GM21390 (cell line): ENCODE results near the gene DDRGK1.
A peak's percentile ranks its signal among the peaks of the same experiment; 100 is the strongest.
"Not testable (repeated sequence)": the region's sequence is repeated elsewhere in the genome, so short reads cannot be mapped to it uniquely, and the experiment has no call there.

Experiments
- ATAC-seq: cut with Tn5 transposase; IDR thresholded peaks from one replicate; pipeline ENCODE4 v1.9.1; 2021; ENCODE audit not compliant: unreplicated experiment

The DDRGK1 gene

DNA sequence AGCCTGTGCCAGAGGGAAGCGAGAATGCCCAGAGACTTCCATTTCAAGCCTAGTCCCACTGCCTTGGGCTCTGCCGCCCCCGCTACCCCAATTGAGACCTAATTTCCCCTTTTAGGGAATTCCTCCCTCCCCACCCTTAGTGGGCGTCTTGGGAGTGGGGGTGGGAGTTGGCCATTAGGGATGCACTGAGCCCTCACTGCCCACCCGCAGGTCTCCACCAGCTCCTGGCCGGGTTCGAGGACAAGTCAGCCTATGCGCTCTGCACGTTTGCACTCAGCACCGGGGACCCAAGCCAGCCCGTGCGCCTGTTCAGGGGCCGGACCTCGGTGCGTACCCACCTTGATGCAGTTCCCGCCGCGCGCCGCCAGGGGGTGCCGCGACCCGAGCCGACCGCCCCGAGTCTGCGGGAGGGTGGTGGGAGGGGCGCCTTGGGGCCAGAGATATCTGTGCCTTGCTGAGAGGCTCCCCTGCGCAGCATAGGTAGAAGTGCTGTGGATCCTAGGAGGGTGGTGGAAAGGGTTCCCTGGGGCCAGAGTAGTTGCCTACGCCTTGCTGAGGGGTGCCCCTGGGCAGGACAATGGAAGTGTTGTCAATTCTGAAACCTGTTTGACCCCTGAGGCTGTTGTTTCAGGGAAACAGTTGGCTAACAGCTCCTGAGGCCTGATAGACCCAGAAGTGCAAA lies 14.0 kb upstream of the DDRGK1 start:
- ATAC-seq: peak; percentile 71

DNA sequence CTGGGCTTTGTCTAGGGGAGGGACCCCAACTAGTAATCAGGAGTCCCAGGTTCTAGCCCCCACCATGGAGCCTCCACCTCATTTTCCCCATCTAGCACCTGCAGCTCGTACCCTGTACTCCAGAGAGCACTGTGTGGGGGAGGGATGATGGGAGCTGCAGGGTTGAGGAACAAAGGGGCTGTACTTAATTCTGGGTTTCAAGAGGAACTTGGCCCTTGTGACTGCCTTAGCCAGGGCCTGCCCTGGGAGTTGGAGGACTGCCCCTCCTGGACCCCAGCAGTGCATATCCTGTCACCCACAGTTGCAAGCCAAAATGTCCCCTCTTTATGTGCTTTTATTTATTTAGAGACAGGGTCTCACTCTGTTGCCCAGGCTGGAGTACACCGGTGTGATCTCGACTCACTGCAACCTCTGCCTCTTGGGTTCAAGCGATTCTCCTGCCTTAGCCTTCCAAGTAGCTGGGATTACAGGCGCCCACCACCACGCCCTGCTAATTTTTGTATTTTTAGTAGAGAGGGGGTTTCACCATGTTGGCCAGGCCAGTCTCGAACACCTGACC lies 11.0 kb upstream of the DDRGK1 start:
- ATAC-seq: not testable (repeated sequence)

DNA sequence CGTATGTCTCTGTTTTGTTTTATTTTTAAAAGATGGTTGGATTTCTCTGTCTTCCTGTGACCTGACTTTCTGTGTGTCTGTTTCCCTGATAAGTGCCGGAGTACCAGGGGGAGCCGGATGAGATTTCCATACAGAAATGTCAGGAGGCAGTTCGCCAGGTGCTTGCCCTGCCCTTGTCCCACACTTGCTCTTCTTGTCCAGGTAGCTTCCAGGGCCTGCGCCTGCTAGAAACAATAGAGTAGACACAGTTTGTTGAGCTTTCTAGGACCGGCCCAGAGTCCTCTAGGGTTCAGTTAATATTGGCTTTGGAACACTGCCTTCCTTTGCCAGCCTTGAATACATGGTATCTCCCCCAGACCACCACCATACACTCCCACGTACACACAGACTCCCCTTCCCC lies 8.7 kb upstream of the DDRGK1 start:
- ATAC-seq: no peak

DNA sequence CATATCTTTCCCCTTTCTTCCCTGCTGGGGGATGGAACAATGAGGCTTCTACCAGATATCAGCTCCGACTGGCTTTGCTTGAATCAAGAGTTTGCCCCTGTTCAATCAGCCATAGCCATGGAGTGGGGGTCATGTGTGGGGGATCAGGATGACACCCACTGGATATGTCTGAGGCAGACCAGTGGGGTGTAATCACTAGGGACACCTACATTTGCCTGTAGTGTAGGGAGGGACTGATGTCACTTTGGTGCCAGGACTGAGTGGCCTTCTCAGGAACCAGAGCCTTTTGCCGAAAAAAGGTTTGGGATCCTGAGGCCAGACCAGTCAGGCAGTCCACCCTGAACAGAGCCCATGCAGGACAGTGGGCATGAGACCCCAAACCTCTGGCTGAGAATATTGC lies 5.9 kb upstream of the DDRGK1 start:
- no peak for ATAC-seq

DNA sequence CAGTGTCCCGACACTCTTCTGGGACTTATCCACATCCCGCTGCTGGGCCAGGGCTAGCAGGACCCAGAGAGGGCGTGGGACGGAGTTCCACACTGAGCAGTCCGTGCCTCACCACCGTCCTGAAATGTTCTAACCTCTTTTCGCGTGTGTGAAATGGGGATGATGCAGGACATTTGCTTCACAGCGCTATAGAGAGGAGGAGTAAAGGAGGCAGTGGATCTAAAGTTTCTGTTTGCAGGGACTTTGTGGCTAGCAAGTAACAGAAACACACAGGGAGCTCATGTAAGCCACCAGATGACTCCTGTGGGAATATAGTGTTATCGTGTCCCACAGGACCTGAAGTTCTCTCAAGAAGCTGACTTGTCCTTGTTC lies 5.5 kb upstream of the DDRGK1 start:
- no peak for ATAC-seq

DNA sequence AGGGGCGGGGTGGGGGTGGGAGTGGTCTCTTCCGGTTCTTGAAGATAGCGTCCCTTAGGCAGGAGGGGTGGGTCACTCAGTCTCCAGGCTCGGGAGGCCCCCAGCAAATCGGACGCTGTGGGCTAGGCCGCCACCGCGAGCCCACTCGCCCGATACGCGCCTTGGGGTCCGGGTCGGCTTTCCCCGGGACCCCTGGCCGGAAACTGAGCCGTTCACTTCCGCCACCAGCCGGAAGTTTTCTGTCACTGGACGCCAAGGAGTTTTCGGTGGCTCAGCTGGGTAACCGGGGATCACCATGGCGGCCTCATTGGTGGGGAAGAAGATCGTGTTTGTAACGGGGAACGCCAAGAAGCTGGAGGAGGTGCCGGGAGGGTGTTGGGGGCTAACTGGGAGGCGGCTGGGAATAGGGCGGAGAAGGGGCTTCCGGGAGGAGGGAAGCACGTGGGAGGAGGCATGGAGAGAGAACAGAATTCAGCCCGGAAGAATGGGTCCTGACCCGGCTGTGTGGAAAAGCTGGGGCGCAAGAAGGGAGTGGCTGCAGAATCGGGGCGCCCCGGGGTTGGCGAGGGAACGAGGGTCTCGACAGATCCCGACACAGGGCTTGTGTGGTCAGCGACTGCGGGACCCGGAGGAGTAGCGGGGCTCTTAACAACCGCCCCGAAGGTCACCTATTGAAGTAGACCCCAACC lies 4.9 kb upstream of the DDRGK1 start, which contains the start of gene ITPA:
ITPA (plus strand) TSS at position 242 of the 689 bp plus-strand sequence; CDS start at position 296, 54 bp downstream.
- ATAC-seq: no peak

DNA sequence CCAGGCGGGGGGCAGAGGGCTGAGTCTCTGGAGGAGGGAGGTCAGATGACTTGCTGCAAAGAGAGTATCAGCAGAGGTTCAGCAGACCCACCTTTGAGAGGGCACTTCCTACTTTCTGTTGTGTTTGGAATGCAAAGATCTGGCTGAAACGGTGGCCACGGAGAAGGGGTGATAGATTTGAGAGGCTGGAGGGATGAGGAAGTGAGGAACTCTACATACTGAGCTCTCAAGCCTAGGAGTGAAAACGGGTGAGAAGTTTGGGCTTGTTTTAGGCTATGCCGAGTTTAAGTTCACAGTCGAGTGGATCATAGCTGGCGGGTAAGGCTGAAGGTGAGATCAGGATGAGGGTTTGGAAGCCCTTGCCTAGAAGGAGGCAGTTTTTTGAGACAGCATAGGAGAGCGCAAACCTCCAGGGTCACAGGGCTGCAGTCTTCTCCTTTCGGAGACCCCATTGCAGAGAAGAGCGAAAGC lies 4.3 kb upstream of the DDRGK1 start:
- no peak for ATAC-seq

DNA sequence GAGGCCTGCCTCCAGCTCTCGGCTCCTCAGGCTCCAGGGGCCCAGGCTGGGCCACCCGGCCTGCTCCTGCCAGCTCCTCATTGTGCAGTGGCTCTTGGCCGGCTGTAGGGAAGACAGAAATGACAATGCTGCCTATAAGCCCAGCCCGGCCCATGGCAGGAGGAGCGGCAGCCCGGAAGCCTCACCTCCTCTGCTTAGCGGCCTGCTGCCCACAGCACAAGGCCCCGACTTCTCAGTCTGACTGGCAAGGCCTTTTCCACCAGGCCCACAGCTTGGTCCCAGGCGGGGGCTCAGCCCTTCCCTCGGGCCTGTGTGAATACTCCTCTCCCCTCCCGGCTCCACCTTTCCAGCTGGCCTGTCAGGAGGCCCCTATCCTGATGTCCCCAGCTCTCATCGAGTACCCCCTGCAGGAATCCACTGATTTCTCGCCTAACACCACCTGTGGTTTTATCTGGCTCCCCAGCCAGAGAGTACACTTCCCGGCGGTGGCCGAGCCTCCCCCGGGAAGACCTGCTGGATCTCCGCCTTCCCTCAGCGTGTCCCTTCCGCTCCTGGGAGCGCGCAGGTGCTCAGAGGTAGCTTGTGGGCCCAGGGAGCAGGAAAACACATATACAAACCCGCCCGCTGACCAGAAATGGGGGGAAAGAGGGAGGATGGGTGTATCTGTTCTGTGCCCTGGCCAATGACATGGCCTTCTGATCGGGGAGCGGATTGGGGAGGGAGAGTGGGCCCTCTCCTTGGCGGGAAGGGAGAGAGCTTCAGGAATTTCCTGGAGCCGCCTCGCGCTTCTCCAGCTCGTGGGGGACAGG lies 963 bp downstream of the DDRGK1 start:
- no peak for ATAC-seq

DNA sequence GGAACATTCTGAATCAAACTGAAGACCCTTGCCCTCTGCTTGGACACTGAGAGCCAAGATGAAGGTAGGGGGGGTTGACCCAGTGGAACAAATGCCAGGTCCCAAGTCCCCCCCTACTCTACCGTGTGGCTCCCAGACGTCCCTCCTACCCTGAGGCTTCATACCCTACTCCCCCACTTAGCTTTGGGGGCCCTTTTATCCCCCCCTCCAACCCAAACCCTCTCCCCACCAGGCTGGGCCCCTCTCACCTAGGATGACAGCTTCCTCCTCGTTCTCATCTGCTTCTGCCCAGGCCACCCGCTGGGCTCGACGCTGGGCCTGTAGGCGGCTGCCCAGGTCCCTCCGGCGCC lies 1.5 kb downstream of the DDRGK1 start:
- no peak for ATAC-seq

DNA sequence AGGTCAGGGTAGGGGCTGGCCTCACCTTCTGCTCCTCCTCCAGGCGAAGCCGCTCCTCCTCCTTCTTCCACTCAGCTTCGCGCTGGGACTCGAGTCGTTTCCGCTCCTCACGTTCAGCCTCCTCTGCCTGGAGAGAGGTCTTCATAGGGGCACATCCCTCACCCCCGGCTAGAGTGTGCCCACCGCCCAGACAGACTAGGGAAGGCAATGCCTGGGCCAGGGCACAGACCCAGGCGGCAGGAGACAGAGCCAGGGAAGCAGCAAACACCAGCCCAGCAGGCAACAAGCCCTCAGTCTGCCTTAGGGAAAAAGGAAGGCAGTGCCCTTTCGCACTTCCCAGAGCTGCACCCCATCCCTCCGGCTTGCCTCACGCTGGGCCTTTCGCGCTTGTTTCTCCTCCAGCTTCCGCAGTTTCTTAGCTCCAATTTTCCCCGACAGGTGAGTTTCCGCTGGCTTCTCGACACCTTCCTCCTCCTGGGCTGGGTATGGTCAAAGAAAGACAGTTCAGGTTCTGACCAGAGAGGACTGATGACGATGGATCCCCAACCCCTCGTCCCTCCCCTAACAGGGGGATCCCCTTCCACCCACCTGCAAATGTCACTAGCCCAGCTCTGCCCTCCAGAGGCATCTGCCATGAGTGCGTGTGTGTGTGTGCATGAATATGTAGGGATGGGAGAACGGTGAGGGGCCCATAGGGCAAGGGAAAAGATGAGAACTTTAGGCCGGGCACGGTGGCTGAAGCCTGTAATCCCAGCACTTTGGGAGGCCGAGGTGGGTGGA lies 4.3 kb downstream of the DDRGK1 start:
- no peak for ATAC-seq

DNA sequence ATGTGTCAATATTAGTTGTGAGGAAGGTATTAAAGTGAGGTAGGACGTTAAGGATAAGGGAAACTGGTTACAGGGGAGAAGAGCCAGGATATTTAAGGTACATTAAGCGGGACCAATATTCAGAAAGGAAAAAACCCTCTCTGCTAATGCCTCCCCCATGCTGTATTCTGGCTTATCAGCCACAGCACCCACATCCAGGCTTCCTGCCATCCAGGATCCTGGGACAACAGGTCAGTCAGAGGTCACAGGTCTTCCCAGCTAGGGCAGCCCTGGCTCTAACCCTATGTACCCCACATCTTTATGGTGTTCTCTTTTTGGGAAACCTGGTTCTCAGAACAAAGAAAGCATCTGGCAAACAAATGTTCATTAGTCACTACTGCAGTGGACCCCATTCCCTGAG lies 5.3 kb downstream of the DDRGK1 start:
- ATAC-seq: no peak

DNA sequence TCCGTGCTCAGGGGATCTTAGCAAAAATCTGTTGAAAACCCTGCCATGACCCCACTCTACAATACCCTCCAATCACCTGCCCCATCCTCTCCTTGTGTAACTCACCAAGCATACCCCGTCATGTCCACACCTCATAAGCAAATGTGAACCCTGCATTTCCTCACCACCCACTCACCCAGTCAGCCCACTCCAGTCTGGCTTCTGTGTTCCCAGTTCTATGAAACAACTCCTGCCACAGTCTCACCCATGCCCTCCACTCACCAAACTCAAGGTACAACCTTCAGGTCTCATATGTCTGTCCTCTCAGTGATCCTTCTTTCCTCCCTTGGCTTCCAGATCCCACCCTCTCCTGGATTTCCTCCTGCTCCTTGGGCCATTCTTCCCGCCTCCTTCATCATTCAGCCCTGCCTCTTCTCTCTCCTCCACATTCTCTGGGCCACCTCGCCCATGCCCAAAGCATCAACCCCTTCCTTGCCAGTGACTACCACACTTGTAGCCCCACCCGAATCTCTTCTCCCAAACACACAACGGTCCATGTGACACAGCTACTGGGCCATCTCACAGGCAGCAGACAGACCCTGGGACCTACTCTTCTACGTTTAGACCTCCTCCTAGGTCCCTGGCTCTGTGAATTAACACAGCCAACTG lies 8.8 kb downstream of the DDRGK1 start:
- no peak for ATAC-seq

DNA sequence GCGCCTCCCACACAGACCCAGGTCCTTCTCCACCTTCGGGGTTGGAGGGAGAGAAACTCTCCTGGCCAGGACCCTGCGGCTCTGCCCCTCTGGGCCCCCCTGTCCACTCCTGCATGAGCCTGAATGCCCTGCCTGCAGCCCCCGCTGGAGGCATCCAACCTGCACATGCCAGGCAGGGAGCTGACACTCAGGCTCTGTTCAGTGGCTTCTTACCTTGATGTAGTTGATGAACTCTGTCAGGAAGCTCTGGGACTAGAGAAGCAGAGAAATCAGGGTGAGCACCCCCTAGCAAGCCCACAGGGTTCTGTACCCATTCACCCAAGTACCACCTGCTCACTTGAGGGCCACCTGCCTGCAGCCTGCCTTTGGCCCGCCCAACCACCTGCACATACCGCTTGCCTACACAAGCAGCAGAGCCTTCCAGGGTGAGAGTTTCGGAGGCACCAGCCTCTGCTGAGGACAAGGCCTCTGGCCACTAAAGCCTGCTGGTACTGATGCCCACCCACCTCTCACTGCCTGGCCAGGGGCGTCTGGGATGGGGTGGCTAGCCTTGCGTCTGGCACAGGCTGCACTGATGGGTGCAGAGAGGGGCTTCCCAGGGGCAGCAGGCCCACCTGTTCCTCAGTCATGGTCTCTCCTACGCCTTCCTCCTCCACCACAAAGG lies 9.7 kb downstream of the DDRGK1 start:
- no peak for ATAC-seq

DNA sequence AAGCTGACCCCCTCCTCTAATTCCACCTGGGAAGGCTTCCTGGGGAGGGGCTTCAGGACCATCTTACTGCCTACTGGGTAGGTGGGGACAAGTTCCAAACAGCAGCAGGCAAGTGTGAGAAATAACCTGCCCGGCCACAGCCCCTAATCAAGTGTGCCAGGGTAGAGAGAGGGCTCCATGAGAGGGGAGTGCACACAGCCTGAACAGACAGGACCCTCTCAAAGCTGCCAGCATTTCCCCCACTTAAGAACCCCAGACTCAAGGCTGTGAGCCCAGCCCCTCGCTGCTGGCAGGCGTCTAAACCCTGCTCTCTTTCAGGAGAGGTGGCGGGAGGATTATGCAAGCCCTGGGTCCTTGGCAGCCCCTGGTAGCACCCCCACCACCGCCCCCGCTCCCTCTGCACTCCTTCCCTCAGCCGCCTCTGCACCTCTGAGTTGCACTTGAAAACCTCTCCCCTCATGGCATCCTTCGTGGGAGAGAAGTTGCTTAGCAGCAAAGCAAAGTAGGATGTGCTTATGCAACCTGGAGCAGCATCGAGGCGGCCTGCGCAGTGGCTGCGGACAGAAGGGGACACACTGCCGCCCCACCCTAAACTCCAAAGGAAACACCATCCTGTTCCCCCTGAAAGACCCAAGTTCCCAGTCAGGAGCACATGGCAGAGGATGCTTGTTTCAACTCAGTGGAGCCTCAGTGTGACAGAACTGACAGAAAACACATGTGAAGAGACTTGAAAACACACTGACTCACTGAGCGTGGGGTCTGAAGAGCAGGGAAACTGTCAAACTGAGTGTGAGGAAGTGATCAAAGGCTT lies 10.5 kb downstream of the DDRGK1 start:
- no peak for ATAC-seq

DNA sequence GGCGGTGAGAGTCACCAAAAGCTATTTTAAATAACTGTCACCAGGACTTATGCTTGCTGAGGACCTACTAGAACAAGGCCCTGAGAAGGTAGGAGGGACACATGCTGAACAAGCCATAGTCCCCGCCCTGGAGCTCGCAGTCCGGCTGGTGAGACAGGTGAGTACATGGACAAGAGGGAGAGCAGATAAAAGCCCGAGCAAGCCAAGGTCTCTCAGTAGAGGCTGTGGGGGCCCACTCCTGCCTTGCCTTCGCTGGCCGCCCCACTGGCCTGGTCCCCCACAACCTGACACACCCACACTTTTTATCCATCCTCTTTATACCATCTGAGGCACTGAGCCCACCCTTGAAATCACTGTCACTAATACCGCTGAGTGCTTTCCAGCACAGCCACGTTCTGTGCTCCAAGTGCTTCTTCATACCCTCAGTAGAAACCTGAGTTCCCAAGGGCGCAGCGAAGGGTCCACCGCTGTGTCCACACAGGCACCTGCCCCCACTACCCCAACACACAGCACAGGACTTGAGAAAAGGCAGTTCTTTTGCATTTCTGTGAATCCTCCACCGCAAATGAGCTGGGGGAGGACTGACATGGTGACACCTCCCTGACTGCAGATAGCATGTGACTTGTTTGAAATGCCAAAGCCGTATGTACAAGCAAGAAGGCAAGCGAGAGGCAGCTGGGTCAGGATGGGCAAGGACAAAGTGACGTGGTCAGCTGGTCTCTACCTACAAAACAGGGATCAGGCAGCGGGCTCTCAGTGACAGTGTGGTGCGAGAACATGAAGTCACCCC lies 12.1 kb downstream of the DDRGK1 start:
- ATAC-seq: no peak

DNA sequence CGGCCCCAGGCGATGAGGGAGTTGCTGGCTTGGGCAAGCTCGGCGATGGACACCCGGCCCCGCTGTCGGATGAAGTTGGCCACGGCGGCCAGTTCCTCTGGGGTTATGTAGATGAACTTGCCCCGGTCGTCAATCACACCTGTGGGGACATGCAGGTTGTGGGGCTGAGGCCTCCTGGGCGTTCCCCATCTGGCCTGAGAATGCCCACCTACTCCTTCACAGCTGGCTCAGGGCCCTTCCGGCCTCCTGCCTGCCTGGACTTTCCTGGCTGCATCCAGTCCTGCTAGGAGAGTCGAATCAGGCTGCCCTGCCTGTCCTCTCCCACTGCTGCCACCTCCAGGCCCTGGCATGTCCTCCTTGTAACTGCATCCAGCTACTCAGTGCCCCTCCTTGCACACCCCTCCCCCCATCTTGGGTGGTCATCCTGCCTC lies 13.8 kb downstream of the DDRGK1 start:
- no peak for ATAC-seq

DNA sequence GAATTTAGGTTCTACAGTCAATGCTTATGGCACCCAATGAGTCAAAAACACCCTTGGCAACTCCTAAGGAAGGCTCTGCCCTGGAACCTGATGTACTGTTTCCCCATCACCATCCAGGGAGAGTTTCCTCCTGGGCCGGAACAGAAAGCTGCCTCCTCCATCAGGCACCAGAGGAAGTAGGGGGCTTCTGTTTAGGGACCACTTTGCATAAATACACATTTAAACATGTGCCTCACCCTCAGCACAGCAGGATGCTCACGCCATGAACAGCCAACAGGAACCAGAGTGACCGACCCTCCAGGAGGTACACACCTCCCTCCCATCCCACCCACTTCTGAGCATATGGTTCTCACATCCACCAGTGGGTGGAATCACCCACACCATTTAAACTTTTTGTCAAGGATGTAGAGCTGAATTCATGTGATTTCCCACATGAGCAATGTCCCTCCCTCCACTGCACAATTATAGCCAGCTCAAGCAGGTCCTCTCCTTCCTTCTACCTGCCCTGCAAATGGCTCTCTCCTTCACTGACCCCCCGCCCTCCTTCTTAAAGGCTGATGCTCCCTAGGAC lies 14.8 kb downstream of the DDRGK1 start:
- no peak for ATAC-seq
